Endothelial cell of umbilical vein (primary cell): ENCODE results near the gene DZIP1.

Source experiments
- EZH2 ChIP-seq: IDR thresholded peaks from 2 replicates; pipeline ENCODE4 v1.6.1; 2012; ENCODE audit warnings: borderline replicate concordance, low read depth, mild to moderate bottlenecking, moderate library complexity, low read length, inconsistent platforms; ENCODE audit not compliant: severe bottlenecking
- GATA2 ChIP-seq: IDR thresholded peaks from 2 replicates; pipeline ENCODE4 v1.7.0; 2011; ENCODE audit warnings: low read depth, mild to moderate bottlenecking, moderate library complexity, mixed read lengths, low read length; ENCODE audit not compliant: insufficient read length, insufficient read depth
- POLR2A ChIP-seq: IDR thresholded peaks from 2 replicates; pipeline ENCODE4 v1.6.1; 2012; ENCODE audit warnings: low read depth, mild to moderate bottlenecking, control low read depth, low read length
- POLR2AphosphoS5 ChIP-seq: IDR thresholded peaks from 2 replicates; pipeline ENCODE4 v1.6.1; 2012; ENCODE audit warnings: low read depth, mild to moderate bottlenecking, control low read depth, low read length, moderate library complexity; ENCODE audit not compliant: insufficient read depth
- TF ChIP-seq, protein P1 (sequence below), 2 donors: IDR thresholded peaks; 1 replicate in 1 of 2; 2 replicates in 1 of 2; pipeline ENCODE4 v1.5.1; 2011; ENCODE audit warnings: low read length in 2 of 2, mild to moderate bottlenecking in 2 of 2, moderate library complexity in 2 of 2, control low read depth in 1 of 2, inconsistent platforms in 1 of 2, low read depth in 1 of 2; ENCODE audit not compliant: insufficient read depth in 1 of 2; ENCODE audit errors: extremely low read depth in 1 of 2
- TF ChIP-seq, protein P2 (sequence below): IDR thresholded peaks from 2 replicates; pipeline ENCODE4 v1.6.1; 2011; ENCODE audit not compliant: insufficient read depth, insufficient read length

DNA sequence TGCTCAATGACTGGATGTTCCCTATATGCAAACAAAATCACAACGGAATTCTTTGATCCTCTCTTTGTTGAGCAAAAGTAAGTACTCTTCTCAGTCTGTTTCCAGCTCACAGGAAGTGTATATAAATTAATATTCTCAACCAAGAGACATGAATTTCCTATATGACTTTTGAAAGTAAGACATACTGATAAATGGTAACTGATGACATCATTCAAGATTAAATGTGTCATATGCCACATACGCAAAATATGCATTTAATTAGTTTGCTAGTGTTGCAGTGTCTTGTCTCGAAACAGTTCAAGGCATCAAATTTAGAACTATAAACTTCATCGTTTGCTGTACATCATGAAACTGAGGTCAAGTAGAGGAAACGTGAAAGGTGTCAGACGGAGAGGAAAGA lies 84.1 kb downstream of the DZIP1 start:
- TF ChIP-seq, protein P1, sequence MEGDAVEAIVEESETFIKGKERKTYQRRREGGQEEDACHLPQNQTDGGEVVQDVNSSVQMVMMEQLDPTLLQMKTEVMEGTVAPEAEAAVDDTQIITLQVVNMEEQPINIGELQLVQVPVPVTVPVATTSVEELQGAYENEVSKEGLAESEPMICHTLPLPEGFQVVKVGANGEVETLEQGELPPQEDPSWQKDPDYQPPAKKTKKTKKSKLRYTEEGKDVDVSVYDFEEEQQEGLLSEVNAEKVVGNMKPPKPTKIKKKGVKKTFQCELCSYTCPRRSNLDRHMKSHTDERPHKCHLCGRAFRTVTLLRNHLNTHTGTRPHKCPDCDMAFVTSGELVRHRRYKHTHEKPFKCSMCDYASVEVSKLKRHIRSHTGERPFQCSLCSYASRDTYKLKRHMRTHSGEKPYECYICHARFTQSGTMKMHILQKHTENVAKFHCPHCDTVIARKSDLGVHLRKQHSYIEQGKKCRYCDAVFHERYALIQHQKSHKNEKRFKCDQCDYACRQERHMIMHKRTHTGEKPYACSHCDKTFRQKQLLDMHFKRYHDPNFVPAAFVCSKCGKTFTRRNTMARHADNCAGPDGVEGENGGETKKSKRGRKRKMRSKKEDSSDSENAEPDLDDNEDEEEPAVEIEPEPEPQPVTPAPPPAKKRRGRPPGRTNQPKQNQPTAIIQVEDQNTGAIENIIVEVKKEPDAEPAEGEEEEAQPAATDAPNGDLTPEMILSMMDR (IDR thresholded peaks at IDR 0.05; ENCODE audit: extremely low read depth in 1 of 2, insufficient read depth in 1 of 2, low read depth in 1 of 2, low read length in 2 of 2), result no peak
- TF ChIP-seq EZH2, result no peak
- TF ChIP-seq POLR2A, result no peak
- TF ChIP-seq, protein P2, sequence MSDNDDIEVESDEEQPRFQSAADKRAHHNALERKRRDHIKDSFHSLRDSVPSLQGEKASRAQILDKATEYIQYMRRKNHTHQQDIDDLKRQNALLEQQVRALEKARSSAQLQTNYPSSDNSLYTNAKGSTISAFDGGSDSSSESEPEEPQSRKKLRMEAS, result no peak
- TF ChIP-seq POLR2AphosphoS5, result no peak
- TF ChIP-seq GATA2, result no peak
